Activated T-helper 17 cell treated with anti-CD3 and anti-CD28 coated beads, Interleukin-2, amount 50 U/mL, for 72 hours (primary cell): ENCODE measurements around the gene NCAM2. TPM values are rescaled to one million over a fixed set of nuclear protein-coding genes. Genes with fewer than 3 reads are reported as not detected.
"Not testable (repeated sequence)": the region's sequence is repeated elsewhere in the genome, so short reads cannot be mapped to it uniquely, and the experiment has no call there.

Experiments
- ATAC-seq: fragments of 150-1000 bp; cut with Tn5 transposase; replicated peaks from 2 replicates; pipeline ENCODE4 v1.10.0; 2021; ENCODE audit warnings: mild to moderate bottlenecking, moderate library complexity
- H3K27ac Mint-ChIP-seq: one replicate; pipeline ENCODE4 v1.8.0; 2022; ENCODE audit warnings: mixed read lengths
- H3K27me3 Mint-ChIP-seq: one replicate; pipeline ENCODE4 v1.8.0; 2022; ENCODE audit warnings: mixed read lengths
- H3K36me3 Mint-ChIP-seq: one replicate; pipeline ENCODE4 v1.8.0; 2022; ENCODE audit warnings: low read depth, mild to moderate bottlenecking, mixed read lengths
- H3K4me1 Mint-ChIP-seq: one replicate; pipeline ENCODE4 v1.8.0; 2022; ENCODE audit warnings: mixed read lengths
- H3K4me3 Mint-ChIP-seq: one replicate; pipeline ENCODE4 v1.8.0; 2022; ENCODE audit warnings: mild to moderate bottlenecking, mixed read lengths
- H3K9me3 Mint-ChIP-seq: one replicate; pipeline ENCODE4 v1.8.0; 2022; ENCODE audit warnings: mixed read lengths
- total RNA-seq, 2 donors: library from RNA; stranded (reverse); gene quantifications; one replicate each; pipeline ENCODE4 v1.2.3, GENCODE V29; 2022

NCAM2 gene
- total RNA-seq, 2 donors from 2014 or later = not detected

- no peaks in the 10 kb centered on the region for H3K9me3 Mint-ChIP-seq
- H3K36me3 Mint-ChIP-seq = no peaks in the 10 kb centered on the region
- no peak overlapping the region for H3K4me3 Mint-ChIP-seq
- H3K4me1 Mint-ChIP-seq = no peaks in the 10 kb centered on the region
- ATAC-seq = no peak
- H3K27me3 Mint-ChIP-seq = no peaks in the 10 kb centered on the region
- H3K27ac Mint-ChIP-seq = no peak overlapping the region
These were observed 104.7 kb downstream of the NCAM2 start for GRCh38 chr21:21102896-21103295.

- H3K9me3 Mint-ChIP-seq = no peaks in the 10 kb centered on the region
- no peak overlapping the region for H3K27ac Mint-ChIP-seq
- no peak overlapping the region for H3K4me3 Mint-ChIP-seq
- no peaks in the 10 kb centered on the region for H3K27me3 Mint-ChIP-seq
- no peaks in the 10 kb centered on the region for H3K36me3 Mint-ChIP-seq
- no peak for ATAC-seq
- H3K4me1 Mint-ChIP-seq = no peaks in the 10 kb centered on the region
These were observed 105.5 kb downstream of the NCAM2 start for GRCh38 chr21:21103692-21104091.

- no peak for ATAC-seq
- H3K27me3 Mint-ChIP-seq = no peaks in the 10 kb centered on the region
- H3K36me3 Mint-ChIP-seq = no peaks in the 10 kb centered on the region
- H3K9me3 Mint-ChIP-seq = no peaks in the 10 kb centered on the region
- H3K27ac Mint-ChIP-seq = no peak overlapping the region
- no peak overlapping the region for H3K4me3 Mint-ChIP-seq
- H3K4me1 Mint-ChIP-seq = no peaks in the 10 kb centered on the region
These were observed 111.5 kb downstream of the NCAM2 start for GRCh38 chr21:21109736-21110135.

- H3K4me1 Mint-ChIP-seq = no peaks in the 10 kb centered on the region
- no peaks in the 10 kb centered on the region for H3K9me3 Mint-ChIP-seq
- peaks cover 5% of the 10 kb centered on the region for H3K27me3 Mint-ChIP-seq
- ATAC-seq = no peak
- H3K36me3 Mint-ChIP-seq = no peaks in the 10 kb centered on the region
- no peak overlapping the region for H3K27ac Mint-ChIP-seq
- H3K4me3 Mint-ChIP-seq = no peak overlapping the region
These were observed 113.2 kb downstream of the NCAM2 start for GRCh38 chr21:21111309-21111920.

- no peak overlapping the region for H3K4me3 Mint-ChIP-seq
- no peak overlapping the region for H3K27ac Mint-ChIP-seq
- peaks cover 5% of the 10 kb centered on the region for H3K27me3 Mint-ChIP-seq
- no peak for ATAC-seq
- H3K36me3 Mint-ChIP-seq = no peaks in the 10 kb centered on the region
- no peaks in the 10 kb centered on the region for H3K4me1 Mint-ChIP-seq
- no peaks in the 10 kb centered on the region for H3K9me3 Mint-ChIP-seq
These were observed 116.3 kb downstream of the NCAM2 start for GRCh38 chr21:21114461-21114860.

- H3K4me1 Mint-ChIP-seq = no peaks in the 10 kb centered on the region
- no peak overlapping the region for H3K4me3 Mint-ChIP-seq
- ATAC-seq = no peak
- H3K9me3 Mint-ChIP-seq = no peaks in the 10 kb centered on the region
- H3K27ac Mint-ChIP-seq = no peak overlapping the region
- H3K27me3 Mint-ChIP-seq = peaks cover 5% of the 10 kb centered on the region
- no peaks in the 10 kb centered on the region for H3K36me3 Mint-ChIP-seq
These were observed 120.9 kb downstream of the NCAM2 start for GRCh38 chr21:21119091-21119490.

- Mint-ChIP-seq H3K4me3 (no peak overlapping the region), H3K27ac (no peak overlapping the region), H3K36me3 (no peaks in the 10 kb centered on the region), H3K4me1 (no peaks in the 10 kb centered on the region), H3K9me3 (no peaks in the 10 kb centered on the region), H3K27me3 (no peaks in the 10 kb centered on the region)
- ATAC-seq = no peak
These were observed 124.5 kb downstream of the NCAM2 start for GRCh38 chr21:21122680-21123079.

- Mint-ChIP-seq H3K36me3 (no peaks in the 10 kb centered on the region), H3K27me3 (no peaks in the 10 kb centered on the region), H3K4me3 (no peak overlapping the region), H3K4me1 (no peaks in the 10 kb centered on the region), H3K9me3 (no peaks in the 10 kb centered on the region), H3K27ac (no peak overlapping the region)
- ATAC-seq = no peak
These were observed 134.2 kb downstream of the NCAM2 start for GRCh38 chr21:21132390-21132789.

- Mint-ChIP-seq H3K4me3 (no peak overlapping the region), H3K27ac (no peak overlapping the region), H3K36me3 (no peaks in the 10 kb centered on the region), H3K27me3 (no peaks in the 10 kb centered on the region), H3K4me1 (no peaks in the 10 kb centered on the region), H3K9me3 (no peaks in the 10 kb centered on the region)
- ATAC-seq = no peak
These were observed 139.8 kb downstream of the NCAM2 start for GRCh38 chr21:21137986-21138385.

- Mint-ChIP-seq H3K4me3 (no peak overlapping the region), H3K36me3 (no peaks in the 10 kb centered on the region), H3K4me1 (no peaks in the 10 kb centered on the region), H3K27ac (no peak overlapping the region), H3K27me3 (no peaks in the 10 kb centered on the region), H3K9me3 (no peaks in the 10 kb centered on the region)
- ATAC-seq = no peak
These were observed 148.6 kb downstream of the NCAM2 start for GRCh38 chr21:21146587-21147373.

- no peaks in the 10 kb centered on the region for H3K36me3 Mint-ChIP-seq
- no peaks in the 10 kb centered on the region for H3K9me3 Mint-ChIP-seq
- no peak overlapping the region for H3K4me3 Mint-ChIP-seq
- no peak overlapping the region for H3K27ac Mint-ChIP-seq
- H3K4me1 Mint-ChIP-seq = no peaks in the 10 kb centered on the region
- H3K27me3 Mint-ChIP-seq = no peaks in the 10 kb centered on the region
- no peak for ATAC-seq
These were observed 149.2 kb downstream of the NCAM2 start for GRCh38 chr21:21147374-21147745.

GRCh38 chr21:21148009-21148408 is 149.8 kb downstream of the NCAM2 start:
- Mint-ChIP-seq H3K4me3 (no peak overlapping the region), H3K4me1 (no peaks in the 10 kb centered on the region), H3K36me3 (no peaks in the 10 kb centered on the region), H3K27me3 (no peaks in the 10 kb centered on the region), H3K27ac (no peak overlapping the region), H3K9me3 (no peaks in the 10 kb centered on the region)
- ATAC-seq = no peak

GRCh38 chr21:21148514-21148913 is 150.3 kb downstream of the NCAM2 start:
- Mint-ChIP-seq H3K9me3 (no peaks in the 10 kb centered on the region), H3K27me3 (peaks cover 5% of the 10 kb centered on the region), H3K27ac (no peak overlapping the region), H3K4me1 (no peaks in the 10 kb centered on the region), H3K4me3 (no peak overlapping the region), H3K36me3 (no peaks in the 10 kb centered on the region)
- no peak for ATAC-seq

- not testable (repeated sequence) for H3K36me3 Mint-ChIP-seq, H3K27ac Mint-ChIP-seq, ATAC-seq, H3K4me3 Mint-ChIP-seq, H3K4me1 Mint-ChIP-seq, H3K27me3 Mint-ChIP-seq, H3K9me3 Mint-ChIP-seq
These were observed 151.2 kb downstream of the NCAM2 start for GRCh38 chr21:21149445-21149844.

GRCh38 chr21:21151231-21151630 is 153.0 kb downstream of the NCAM2 start:
- no peaks in the 10 kb centered on the region for H3K4me1 Mint-ChIP-seq
- peaks cover 8% of the 10 kb centered on the region for H3K27me3 Mint-ChIP-seq
- no peak overlapping the region for H3K27ac Mint-ChIP-seq
- H3K36me3 Mint-ChIP-seq = no peaks in the 10 kb centered on the region
- ATAC-seq = no peak
- H3K4me3 Mint-ChIP-seq = no peak overlapping the region
- H3K9me3 Mint-ChIP-seq = no peaks in the 10 kb centered on the region
